ENCODE measurements around the gene LRRIQ3.

The LRRIQ3 gene, protein sequence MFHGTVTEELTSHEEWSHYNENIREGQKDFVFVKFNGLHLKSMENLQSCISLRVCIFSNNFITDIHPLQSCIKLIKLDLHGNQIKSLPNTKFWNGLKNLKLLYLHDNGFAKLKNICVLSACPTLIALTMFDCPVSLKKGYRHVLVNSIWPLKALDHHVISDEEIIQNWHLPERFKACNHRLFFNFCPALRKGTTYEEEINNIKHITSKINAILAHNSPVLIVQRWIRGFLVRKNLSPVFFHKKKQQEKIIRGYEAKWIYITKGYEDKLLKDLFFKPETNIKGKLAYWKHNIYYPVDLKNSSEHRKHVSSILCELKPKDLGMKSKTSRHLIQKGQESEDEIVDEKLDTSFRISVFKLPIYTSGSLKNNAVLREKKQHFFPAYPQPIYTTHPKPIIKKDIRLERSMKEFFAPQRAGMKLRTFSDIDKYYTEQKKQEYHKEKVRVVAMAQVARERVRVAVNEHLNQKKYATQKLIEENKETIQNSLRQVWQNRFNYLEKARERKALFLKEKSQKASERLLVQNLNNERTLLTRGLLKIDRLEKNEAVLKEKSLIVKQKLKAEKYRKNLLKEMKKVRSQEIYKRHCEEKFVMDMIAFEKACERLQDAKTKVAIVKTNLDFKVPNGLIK

DNA sequence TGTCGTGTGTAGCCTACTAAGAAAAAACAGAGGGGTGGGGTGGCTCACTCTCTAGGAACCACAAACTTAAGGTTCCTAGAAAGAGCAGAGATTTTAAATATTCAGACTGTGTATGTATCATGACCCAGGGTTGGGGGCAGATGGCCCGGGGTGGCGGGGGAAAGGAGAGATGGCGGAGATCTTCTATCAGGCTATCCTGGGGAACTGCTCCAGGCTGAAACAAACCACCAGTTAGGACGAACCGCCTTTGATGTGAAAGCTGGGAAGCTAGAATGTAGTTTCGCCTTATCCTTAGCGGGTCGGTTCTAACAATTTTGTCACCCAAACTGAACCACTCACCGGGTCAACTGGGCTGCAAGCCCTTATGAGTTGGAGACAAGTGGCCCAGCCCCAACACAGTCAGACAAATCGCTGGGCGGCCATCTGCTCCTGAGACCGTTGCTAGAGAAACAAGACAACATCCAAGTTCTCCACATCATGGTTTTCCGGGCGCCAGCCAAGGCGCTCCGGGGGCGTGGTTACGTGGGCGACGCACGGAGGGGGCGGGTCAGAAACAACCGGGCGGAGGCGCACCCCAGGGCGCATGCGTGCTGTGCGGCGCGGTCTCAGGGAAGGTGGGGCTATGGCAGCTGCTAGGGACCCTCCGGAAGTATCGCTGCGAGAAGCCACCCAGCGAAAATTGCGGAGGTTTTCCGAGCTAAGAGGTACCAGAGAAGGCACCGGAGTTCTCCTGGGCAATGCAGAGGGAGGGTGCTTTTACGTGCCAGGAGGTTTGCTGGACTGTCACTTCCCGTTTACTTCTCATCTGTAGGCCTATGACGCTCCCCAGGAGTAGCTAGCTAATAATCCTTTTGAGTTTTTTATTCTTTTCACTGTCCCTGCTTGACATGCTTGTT is at the start of gene LRRIQ3, which contains the start of gene FPGT:
Gene LRRIQ3 (minus strand): TSS at position 520 of the 896 bp plus-strand sequence. CDS start 14,492 bp downstream, outside the sequence.
Gene FPGT (plus strand): TSS at position 586 of the 896 bp plus-strand sequence. CDS start 37 bp downstream, at position 623.
- peak within 1 kb of the TSS; percentile 89 for H3K4me3 ChIP-seq (ENCODE audit: low read length)
- TF ChIP-seq, protein P1, sequence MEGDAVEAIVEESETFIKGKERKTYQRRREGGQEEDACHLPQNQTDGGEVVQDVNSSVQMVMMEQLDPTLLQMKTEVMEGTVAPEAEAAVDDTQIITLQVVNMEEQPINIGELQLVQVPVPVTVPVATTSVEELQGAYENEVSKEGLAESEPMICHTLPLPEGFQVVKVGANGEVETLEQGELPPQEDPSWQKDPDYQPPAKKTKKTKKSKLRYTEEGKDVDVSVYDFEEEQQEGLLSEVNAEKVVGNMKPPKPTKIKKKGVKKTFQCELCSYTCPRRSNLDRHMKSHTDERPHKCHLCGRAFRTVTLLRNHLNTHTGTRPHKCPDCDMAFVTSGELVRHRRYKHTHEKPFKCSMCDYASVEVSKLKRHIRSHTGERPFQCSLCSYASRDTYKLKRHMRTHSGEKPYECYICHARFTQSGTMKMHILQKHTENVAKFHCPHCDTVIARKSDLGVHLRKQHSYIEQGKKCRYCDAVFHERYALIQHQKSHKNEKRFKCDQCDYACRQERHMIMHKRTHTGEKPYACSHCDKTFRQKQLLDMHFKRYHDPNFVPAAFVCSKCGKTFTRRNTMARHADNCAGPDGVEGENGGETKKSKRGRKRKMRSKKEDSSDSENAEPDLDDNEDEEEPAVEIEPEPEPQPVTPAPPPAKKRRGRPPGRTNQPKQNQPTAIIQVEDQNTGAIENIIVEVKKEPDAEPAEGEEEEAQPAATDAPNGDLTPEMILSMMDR (conservative IDR thresholded peaks at IDR 0.05; ENCODE audit: low read depth, low read length) = no peak
- DNase-seq (ENCODE audit: low read depth) = peak; percentile 73

DNA sequence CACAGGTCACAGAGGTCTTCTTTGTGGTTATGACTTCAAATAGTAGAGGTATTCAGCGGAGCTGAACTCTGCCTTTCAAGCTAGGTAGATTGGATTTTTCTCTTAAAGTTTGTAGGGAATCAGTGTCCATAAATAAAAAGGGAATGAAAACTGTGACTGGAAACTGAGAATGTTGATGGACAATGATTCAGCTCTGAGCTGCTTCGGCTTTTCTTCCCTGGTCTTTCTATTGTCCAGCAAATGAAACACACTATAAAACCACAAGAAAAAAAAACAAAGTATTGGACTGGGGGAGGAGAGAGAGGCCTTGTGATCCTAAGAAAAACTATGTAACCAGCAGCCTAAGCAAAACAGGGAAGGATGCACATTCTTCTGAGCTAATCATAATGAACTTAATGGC is 48.3 kb upstream of the LRRIQ3 start:
- TF ChIP-seq, protein P1 (conservative IDR thresholded peaks at IDR 0.05; ENCODE audit: low read depth, low read length) = no peak
- no peak overlapping the region for H3K4me3 ChIP-seq (ENCODE audit: low read length)
- peak; percentile 22 for DNase-seq (ENCODE audit: low read depth)

DNA sequence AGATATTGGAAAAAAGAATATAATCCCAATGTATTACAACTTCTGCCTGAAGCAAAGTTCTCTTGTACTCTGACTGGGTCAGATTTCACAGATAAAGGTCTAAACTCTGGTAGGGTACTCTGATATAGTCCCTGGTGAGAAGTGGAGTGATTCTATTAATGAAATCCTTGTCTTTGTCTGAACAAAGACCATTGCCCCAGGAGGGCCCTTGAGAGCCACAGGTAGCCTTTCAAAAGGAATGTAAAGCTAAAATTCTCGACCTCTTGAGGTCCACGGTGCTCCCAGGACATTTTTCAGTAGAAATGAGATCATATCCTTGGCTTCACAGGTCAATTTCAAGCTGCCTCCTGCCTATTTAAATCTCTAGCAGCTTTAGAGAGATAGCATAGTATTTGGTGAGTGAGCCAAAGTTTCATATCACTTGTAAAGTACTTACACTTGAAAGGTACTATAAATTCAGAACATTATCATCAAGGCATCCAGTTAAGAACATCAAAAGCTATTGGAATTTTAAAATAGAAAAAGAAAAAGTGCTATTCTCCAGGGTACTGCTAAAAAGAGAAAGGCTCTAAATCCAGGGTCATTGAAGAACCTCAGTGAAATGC is 47.3 kb upstream of the LRRIQ3 start:
- TF ChIP-seq, protein P1 (conservative IDR thresholded peaks at IDR 0.05; ENCODE audit: low read depth, low read length) = no peak
- H3K4me3 ChIP-seq (ENCODE audit: low read length) = no peak overlapping the region
- DNase-seq (ENCODE audit: low read depth) = no peak

DNA sequence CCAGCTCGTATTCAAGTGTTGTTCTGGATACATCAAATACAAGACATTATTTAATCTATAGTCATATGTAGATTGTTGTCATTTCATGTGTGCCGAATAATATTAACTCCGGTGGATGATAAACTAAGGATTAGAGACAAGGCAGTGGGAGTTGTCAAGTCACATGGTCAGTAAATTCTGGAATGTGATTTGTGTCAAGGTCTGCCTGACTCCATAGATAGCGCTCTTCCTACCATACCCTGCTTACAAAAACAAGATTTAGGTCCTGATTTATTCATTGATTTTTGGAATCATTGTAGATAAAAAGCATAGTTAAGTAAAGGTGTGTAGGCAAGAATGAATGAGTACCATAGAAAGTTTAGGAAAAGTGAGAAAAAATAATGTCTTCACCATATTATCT is 39.8 kb upstream of the LRRIQ3 start:
- DNase-seq (ENCODE audit: low read depth) = no peak
- H3K4me3 ChIP-seq (ENCODE audit: low read length) = no peak overlapping the region
- TF ChIP-seq, protein P1 (conservative IDR thresholded peaks at IDR 0.05; ENCODE audit: low read depth, low read length) = no peak

DNA sequence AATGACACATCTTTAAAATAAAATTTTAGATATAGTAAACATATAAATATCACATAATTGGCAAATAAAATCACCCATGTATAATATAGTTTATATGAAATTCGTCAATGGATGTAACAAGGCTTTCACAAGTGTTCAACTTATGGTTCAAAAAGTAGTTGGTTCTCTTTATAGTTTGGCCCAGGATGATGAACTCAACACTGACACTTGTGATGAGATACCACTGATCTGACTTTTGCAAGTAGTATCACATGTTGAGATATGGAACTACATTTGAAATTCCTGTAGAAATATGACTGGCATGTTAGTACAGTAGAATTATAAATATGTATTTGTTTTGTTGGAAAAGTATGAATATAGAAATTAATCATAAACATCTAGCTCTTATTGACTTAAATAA is 39.1 kb upstream of the LRRIQ3 start:
- no peak overlapping the region for H3K4me3 ChIP-seq (ENCODE audit: low read length)
- no peak for DNase-seq (ENCODE audit: low read depth)
- TF ChIP-seq, protein P1 (conservative IDR thresholded peaks at IDR 0.05; ENCODE audit: low read depth, low read length) = no peak

DNA sequence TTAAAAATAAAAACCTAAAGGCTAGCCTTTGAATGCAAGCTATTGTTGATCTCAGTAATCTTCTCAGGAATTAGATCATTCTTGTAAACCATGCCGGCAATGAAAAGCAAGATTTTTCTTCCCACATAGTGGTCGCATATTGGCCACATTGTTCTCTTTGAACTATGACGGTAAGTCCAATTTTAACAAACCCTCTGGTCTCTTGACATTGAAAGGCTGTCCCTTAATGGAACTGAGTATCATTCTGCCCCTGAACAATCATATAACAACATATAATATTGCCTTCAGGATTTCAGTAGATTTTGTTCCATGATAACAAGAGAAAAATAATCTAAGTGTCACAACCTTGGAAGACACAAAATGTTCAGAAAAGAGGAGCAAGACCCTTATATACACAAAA is 38.5 kb upstream of the LRRIQ3 start:
- H3K4me3 ChIP-seq (ENCODE audit: low read length) = no peak overlapping the region
- DNase-seq (ENCODE audit: low read depth) = peak; percentile 7
- TF ChIP-seq, protein P1 (conservative IDR thresholded peaks at IDR 0.05; ENCODE audit: low read depth, low read length) = no peak
